NB4 (cell line): ENCODE results near the gene RPAP2.

ENCODE experiments used
- CTCF ChIP-seq: IDR thresholded peaks from one replicate; pipeline ENCODE4 v1.5.1; 2012; ENCODE audit warnings: low read depth, low read length
- MYC ChIP-seq: IDR thresholded peaks from 2 replicates; pipeline ENCODE4 v1.6.1; 2011; ENCODE audit warnings: low read depth, low read length
- POLR2A ChIP-seq: IDR thresholded peaks from 2 replicates; pipeline ENCODE4 v1.6.1; 2011; ENCODE audit warnings: mild to moderate bottlenecking; ENCODE audit not compliant: insufficient read length; ENCODE audit errors: extremely low read depth
- TF ChIP-seq, protein P1 (sequence below): IDR thresholded peaks from 2 replicates; pipeline ENCODE4 v1.6.1; 2011; ENCODE audit warnings: low read depth, low read length

GRCh38 chr1:92398519-92398918 is 99.7 kb downstream of the RPAP2 start:
- TF ChIP-seq POLR2A, result no peak
- TF ChIP-seq, protein P1, sequence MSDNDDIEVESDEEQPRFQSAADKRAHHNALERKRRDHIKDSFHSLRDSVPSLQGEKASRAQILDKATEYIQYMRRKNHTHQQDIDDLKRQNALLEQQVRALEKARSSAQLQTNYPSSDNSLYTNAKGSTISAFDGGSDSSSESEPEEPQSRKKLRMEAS, result no peak
- TF ChIP-seq CTCF, result no peak
- TF ChIP-seq MYC, result no peak
